GM12875 (cell line): ENCODE results near the gene TMEM236.

Experiments used
- H3K4me3 ChIP-seq: one replicate; pipeline ENCODE4 v1.5.1; 2011; ENCODE audit warnings: low read depth, low read length, control low read depth
- TF ChIP-seq, protein P1 (sequence below): IDR thresholded peaks from 2 replicates; pipeline ENCODE4 v1.5.1; 2011; ENCODE audit warnings: low read depth, mild to moderate bottlenecking, control low read depth, inconsistent platforms, low read length, moderate library complexity, borderline replicate concordance; ENCODE audit not compliant: insufficient read depth

The TMEM236 gene

DNA sequence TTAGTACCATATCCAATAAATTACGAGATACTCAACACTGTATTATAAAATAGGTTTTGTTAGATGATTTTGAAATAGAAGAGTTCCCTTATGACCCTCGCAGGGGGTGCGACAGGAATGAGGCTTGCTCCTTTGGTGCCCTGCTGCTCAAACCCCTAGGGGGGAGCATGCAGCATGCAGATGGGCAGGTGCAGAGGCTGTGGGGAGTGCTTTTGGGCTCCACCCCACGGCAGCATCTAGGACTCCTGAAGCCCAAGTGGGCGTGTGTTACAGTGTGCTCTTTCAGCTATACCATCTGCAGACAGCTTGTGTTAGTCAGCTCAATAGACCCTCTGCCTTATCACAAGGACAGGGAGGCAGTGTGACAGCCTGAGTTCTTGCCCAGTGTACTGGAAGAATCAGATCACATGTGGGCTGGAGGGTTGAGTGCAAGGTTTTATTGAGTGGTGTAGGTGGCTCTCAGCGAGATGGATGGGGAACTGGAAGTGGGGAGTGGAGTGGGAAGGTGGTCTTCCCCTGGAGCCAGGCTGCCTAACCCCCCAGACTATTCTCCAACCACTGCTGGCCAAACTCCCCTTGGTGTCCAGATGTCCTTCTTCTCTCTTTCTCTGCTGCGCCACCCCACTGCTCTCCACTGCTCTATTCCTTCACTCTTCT, 54.0 kb downstream of the TMEM236 start:
- no peak overlapping the region for H3K4me3 ChIP-seq
- TF ChIP-seq, protein P1, sequence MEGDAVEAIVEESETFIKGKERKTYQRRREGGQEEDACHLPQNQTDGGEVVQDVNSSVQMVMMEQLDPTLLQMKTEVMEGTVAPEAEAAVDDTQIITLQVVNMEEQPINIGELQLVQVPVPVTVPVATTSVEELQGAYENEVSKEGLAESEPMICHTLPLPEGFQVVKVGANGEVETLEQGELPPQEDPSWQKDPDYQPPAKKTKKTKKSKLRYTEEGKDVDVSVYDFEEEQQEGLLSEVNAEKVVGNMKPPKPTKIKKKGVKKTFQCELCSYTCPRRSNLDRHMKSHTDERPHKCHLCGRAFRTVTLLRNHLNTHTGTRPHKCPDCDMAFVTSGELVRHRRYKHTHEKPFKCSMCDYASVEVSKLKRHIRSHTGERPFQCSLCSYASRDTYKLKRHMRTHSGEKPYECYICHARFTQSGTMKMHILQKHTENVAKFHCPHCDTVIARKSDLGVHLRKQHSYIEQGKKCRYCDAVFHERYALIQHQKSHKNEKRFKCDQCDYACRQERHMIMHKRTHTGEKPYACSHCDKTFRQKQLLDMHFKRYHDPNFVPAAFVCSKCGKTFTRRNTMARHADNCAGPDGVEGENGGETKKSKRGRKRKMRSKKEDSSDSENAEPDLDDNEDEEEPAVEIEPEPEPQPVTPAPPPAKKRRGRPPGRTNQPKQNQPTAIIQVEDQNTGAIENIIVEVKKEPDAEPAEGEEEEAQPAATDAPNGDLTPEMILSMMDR = 0 out of 2 replicates have a peak, but pooled peaks have one; percentile 19

DNA sequence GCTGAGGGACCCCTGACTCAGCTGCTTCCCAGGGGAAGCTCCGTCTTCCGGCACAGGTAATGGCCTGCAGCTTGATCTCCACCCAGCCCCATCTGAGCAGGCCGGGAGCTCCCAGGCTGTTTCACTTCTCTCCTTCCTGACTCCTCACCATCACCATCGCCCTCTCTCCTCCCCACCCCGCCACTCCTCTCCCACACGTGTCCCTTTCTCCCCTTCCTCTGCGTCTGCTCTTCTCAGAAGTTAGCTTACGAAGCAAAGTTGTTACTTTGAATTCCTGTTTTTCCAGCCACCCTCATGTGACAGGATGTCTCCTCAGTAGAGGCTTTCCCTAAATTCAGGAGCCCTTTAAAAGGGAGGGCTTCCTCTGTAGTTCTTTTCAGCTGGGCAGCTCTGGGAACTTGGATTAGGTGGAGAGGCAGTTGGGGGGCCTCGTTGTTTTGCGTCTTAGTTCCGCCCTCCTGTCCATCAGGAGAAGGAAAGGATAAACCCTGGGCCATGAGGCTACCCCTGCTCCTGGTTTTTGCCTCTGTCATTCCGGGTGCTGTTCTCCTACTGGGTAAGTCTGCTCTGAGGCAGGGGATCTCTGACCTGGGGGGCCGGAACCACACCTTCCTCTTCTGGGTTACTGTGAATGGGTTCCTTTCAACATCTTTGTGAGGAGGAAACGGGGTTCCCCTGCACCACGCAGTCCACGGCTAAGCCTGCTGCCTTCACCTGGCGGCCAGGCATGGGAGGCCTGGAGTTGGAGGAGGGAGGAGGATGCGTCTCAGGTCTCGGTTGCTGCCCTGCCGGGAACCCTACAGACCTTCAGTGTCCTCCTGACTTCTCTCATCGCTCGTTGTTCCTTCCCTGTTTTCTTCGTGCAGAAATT, 57.2 kb downstream of the TMEM236 start, which contains the start of gene MRC1:
Gene MRC1 (plus strand): TSS at position 378 of the 871 bp plus-strand sequence. CDS start 118 bp downstream, at position 496.
- TF ChIP-seq, protein P1 = no peak
- H3K4me3 ChIP-seq = no peak within 1 kb of the TSS

DNA sequence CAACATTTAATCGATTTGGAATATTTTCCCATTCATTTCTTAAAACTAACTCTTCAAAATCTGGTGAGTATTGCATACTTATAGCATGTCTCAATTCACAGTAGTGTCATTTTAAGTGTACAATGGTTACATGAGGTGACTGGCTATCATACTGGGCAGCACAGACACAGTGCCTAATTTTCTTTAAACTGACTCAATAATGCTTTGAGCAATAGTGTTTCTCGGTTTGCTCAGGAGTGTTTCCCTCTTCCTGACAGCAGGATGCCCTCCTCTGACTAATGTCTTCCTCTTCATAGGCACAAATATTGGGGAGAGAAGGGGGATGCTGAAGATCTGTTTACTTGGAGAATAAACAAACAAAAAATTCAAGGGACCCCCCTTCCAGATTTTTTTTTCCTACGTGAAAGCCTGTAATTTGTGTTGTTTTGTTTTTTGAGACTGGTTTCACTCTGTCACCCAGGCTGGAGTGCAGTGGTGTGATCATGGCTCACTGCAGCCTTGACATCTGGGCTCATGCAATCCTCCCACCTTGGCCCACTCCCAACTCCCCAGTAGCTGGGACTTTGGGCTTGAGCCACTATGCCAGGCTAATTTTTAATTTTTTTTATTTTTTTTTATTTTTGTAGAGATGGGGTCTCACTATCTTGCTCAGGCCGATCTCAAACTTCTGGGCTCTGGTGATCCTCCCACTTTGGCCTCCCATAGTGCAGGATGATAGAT, 59.3 kb downstream of the TMEM236 start:
- H3K4me3 ChIP-seq = no peak overlapping the region
- TF ChIP-seq, protein P1 = no peak

DNA sequence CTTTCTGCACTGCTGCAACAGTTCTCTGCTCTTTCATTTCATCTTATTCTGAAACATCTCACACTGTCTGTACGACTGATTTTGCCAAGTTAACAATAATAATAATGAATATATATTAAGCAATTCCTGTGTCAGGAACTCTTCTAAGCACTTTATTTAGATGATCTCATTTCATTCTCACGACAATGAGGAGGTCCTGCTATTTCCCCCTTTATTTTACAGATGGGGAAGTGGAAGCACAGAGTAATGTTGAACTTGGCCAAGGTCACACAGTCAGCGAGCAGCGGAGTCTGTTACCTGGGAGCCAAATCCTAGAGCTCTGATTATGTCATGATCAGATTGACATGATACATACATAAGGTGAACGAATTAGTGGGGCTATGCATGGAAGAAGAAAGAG, 63.0 kb downstream of the TMEM236 start:
- no peak overlapping the region for H3K4me3 ChIP-seq
- TF ChIP-seq, protein P1 = no peak

DNA sequence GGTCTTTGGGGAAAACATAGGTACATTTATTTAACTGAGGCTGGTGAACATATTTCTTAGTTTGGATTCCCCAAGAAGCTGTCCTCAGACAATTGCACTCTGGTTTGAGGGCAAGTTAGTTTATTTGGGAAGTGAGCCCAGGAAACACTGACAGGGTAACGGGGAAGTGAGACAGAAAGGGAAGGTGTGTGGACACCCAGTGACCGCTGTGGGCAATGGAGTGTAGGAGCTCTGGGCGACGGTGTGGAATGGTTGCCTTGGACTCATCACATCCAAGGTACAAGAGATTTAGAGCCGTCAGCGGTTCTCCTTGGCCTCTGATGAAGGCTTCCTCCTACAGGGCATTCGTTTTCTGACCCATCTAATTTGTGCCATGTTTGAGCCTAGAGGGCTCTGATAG, 64.2 kb downstream of the TMEM236 start:
- TF ChIP-seq, protein P1 = no peak
- H3K4me3 ChIP-seq = no peak overlapping the region

DNA sequence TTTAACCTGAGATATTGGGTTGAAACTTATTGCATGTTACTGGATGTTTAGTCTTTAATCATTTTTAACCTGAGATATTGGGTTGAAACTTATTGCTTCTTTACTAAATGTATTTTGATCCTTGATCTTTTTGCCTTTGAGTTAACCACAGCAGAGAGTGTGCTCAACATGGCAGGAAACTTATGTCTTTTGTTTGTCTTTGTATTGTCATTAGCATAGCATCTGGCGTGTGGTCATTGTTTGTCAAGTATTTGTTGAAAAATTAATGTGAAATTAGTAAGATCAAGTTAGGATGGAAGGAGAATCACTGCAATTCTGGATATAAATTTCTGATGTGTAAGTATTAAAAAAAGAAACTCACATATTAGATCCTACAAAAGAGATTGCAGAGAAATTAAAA, 65.3 kb downstream of the TMEM236 start:
- TF ChIP-seq, protein P1 = no peak
- no peak overlapping the region for H3K4me3 ChIP-seq
